GM18526 (cell line): ENCODE data around the gene KCNC4.

Experiments used
- POLR2A ChIP-seq: IDR thresholded peaks from 3 replicates; pipeline ENCODE4 v1.6.1; 2011; ENCODE audit not compliant: insufficient read length; ENCODE audit errors: extremely low read depth

Gene KCNC4

DNA sequence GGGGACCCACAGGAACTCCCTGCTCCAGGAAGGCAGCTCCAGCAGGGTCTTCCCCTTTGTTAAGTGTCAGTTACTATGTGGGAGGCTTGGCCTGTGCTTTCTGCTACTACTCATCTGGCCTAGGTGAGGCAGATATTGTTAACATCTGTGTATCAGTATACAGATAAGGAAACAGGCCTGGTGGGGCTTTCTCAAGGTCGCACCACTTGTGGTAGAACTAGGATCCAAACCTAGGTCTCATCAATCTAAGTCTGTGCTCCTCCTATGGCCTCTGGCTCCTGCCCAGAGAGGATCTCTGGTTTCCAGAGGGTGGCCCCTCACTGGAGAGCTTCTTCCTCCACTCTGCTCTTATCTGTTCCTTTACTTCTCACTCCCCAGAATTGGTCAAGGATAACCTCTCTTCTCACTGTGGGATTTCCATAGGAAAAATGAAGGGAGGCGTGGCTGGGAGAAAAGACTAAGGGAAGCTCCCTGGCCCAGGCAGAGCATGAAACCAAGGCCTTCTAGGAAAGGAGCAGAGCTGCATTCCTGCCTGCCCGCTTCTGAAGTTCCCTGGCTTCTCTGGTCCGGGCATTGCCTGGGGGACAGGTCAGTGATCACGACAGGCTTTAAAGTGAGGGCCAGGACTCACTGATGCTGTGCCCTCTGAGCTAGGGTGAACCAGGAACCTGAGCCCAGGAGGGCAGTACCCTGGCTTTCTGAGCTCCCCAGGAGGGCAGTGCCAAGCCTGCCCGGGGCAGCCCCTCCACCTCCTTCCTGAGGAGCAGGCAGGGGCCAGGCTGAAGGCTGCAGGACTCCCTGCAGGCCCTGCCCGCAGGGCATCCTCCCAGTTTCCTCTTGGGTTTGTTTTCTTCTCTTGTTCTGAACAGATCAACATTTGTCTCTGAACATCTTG is 5.8 kb downstream of the KCNC4 start:
- no peak for TF ChIP-seq POLR2A

DNA sequence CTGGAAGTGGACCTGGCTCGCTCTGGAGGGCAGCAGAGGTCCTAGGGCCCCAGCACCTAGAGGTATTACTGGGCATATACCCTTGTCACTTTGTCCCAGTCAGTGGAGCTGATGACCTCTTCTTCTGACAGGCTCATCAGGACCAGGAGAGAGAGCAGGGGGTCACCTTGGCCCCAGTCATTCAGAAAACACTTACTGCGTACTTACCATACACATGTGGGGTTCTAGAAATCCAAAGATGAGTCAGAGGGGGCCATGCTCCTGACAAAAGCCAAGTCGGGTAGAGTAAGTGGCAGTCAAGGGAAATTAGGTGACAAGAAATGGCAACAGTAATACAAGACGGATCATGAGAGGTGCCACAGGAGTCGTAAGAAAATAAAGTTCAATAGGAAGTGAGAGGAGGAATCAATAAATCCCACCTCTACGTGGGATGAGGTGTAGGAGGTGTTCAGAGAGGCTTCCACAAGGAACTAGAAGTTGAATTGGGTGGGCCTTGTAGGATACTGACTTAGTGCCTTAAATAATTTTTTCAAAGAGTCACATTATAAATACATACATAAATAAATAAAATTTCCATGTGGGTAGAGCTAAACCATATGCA is 6.8 kb downstream of the KCNC4 start:
- no peak for TF ChIP-seq POLR2A

- TF ChIP-seq POLR2A: no peak
These were observed 8.0 kb downstream of the KCNC4 start for GRCh38 chr1:110218137-110218536.

DNA sequence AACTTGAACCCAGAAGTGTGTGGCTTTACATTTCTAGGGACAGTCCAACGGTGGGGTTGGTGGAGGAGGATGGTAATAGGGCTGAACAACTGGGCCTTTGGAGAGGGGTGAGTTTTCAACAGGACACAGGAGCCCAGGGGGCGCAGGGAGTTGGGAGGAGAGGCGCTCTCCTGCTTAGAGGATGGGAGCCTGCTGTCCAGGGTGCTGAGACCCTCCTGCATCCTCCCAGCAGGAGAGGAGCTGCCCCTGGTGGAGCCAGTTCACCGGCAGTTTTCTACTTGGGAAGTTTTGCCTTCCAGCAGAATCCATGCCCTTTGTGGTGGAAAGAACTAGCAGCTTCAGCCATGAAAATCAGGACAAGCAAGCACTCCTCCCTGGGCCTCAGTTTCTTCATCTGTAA is 8.6 kb downstream of the KCNC4 start:
- TF ChIP-seq POLR2A: no peak

- TF ChIP-seq POLR2A: no peak
These were observed 10.2 kb downstream of the KCNC4 start for GRCh38 chr1:110220324-110220723.

DNA sequence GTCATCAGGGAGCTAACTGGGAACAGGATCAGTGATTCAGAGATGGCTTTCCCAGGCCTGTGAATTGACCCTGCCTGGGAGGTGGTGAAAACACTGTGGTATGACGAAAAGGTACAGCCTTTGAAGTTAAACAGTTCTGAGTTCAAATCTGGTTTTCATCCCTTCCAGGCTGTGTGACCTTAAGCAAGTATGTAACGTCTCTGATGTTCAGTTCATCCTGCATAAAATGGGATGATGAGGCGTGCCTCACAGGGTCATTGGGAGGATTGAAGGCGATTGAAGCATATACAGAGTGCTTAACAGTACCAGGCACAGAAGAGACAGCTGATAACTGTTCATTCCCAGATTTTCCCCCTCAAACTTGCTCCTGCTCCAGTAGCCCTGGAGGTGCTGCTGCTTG is 11.0 kb downstream of the KCNC4 start:
- no peak for TF ChIP-seq POLR2A

- no peak for TF ChIP-seq POLR2A
These were observed 13.0 kb downstream of the KCNC4 start for GRCh38 chr1:110223127-110223526.

DNA sequence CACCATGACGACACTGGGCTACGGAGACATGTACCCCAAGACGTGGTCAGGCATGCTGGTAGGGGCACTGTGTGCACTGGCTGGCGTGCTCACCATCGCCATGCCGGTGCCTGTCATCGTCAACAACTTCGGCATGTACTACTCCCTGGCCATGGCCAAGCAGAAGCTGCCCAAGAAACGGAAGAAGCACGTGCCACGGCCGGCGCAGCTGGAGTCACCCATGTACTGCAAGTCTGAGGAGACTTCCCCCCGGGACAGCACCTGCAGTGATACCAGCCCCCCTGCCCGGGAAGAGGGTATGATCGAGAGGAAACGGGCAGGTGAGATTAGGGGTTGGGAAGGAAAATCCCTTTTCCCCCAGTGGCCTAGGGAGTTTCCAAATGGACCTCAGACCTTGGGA is 13.5 kb downstream of the KCNC4 start:
- TF ChIP-seq POLR2A: no peak

DNA sequence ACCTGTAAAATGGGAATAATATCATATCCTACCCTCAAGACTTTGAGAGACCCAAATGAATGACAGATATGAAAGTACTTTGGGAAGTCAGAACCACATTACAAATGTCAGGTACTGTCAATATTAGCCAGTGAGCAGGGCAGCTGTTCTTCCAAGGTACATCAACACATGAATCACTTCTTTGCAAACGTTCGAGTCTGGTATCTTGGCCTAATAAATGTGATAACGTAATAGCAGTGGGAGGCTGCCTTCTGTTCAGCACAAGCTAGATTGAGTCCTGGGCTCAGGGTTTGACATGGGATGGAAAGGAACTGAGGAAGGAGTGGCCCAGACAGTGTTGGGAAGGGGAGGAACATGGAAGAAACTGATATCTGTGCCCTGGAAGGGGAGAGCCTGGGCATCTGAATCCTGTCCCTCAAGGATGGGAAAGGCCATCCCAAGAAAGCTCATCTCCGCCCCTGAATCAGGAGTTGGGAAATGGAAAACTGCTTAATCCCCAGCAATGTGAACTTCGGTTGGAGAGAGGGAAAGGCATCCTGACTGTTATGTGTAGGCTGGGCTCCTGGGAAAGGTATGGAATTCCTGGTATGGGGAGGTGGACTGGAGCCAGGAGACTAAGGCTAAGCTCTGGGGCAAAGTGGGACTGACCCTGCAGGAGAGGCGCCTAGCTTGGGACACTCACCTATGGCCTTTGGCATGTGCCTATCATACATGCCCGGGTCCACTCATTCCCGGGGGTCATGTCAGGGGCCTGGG is 14.3 kb downstream of the KCNC4 start:
- TF ChIP-seq POLR2A: no peak

GRCh38 chr1:110225212-110225611 is 15.1 kb downstream of the KCNC4 start:
- TF ChIP-seq POLR2A: no peak

DNA sequence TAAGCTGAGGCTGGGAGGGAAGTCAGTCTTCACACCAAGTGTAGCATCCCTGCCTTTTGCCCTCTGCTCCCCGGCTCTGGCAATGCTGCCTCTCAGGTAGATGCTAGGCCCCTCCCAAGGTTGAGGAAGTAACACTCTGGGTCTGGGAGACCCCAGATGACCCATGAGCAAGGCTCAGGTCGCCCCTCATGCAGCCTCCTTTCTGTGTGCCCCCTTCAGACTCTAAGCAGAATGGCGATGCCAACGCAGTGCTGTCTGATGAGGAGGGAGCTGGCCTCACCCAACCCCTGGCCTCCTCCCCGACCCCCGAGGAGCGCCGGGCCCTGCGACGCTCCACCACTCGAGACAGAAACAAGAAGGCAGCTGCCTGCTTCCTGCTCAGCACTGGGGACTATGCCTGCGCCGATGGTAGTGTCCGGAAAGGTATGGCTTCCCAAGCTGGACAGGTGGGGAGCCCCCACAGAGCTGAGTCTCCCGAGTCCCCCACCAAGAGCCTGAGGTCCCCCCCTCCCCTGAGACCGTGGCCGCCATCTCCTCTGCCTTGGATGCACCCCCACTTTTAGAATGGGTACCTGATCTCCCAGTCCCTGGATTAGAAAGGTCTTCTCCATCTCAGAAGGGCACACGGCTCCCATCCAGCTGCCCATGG is 15.8 kb downstream of the KCNC4 start:
- no peak for TF ChIP-seq POLR2A

DNA sequence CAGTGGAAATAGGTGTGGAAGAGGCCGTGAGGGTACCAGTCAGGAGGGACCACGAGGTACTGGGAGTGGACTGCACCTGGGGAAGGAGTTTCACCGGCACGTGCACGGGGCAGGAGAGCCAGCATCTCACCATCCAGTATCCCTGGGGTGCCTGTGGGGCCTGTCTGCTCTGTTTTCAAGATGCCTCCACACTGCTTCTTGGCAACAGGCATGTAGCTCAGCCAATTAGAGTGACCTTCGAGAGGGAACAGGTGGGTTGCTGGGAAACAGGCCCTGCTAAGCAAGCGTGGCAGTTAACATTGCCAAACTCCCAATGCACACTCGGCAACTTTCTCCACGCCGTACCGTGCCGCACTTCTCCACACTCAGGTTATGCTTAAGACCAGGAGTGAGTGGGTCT is 17.7 kb downstream of the KCNC4 start:
- no peak for TF ChIP-seq POLR2A

DNA sequence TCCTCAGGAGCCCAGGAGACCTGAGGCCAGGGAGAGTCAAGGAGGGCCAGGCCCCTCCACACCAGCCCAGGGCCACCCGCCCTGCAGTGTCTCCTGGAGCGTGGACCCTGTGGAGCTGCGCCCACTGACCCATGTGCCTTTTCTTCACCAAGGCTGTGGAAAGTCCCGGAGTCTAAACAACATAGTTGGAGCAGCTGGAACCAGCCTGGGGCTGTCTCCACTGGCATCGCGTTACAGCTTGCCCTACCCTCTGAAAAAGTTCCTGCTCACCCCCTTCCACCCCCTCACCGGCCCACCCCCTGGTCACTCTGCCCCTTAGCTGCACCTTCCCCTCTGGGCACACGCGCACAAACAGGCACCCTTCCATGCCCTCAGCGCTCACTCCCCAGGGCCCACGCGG is 18.3 kb downstream of the KCNC4 start:
- TF ChIP-seq POLR2A: no peak

DNA sequence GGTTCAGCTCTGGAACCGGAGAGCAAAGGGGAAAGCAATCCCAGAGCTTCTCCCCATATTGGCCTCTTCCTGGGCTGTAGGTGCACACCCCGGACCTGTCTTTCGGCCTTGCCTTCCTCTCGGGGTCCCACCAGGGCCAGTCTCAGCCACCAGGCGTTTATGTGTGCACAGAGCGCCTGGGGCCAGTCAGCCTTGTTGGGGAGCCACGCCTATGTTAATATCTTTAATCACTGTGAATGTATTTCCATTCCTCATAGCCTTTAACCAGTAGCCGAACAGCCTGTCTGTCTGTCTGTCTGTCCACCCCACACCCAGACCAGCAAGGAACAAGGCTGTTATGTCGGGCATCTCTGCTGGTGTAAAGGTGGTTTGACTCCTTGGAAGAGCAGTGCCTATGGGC is 18.8 kb downstream of the KCNC4 start:
- no peak for TF ChIP-seq POLR2A

- TF ChIP-seq POLR2A: no peak
These were observed 19.4 kb downstream of the KCNC4 start for GRCh38 chr1:110229348-110230001.
